CD4-positive, CD25-positive, alpha-beta regulatory T cell (primary cell): ENCODE data around the gene PCDH19. TPM values are rescaled to one million over a fixed set of nuclear protein-coding genes. Genes with fewer than 3 reads are reported as not detected.
"Not testable (repeated sequence)": the region's sequence is repeated elsewhere in the genome, so short reads cannot be mapped to it uniquely, and the experiment has no call there.

Experiments
- ATAC-seq, 2 donors: fragments of 150-1000 bp; cut with Tn5 transposase; one replicate each; pipeline ENCODE4 v1.10.0; 2021; ENCODE audit warnings: low read depth in 2 of 2, moderate number of reproducible peaks in 2 of 2, moderate library complexity in 1 of 2
- DNase-seq, 3 donors: peaks; one replicate each; pipeline versions ENCODE4 v3.0.0 to v3.0.0-alpha.2; 2012 to 2022; ENCODE audit warnings: mixed read lengths in 1 of 3
- H3K27ac ChIP-seq: one replicate; pipeline ENCODE4 v1.7.0; 2013; ENCODE audit warnings: mild to moderate bottlenecking, low read length; ENCODE audit not compliant: insufficient read depth, poor library complexity, severe bottlenecking
- H3K27me3 ChIP-seq: one replicate; pipeline ENCODE4 v1.7.0; 2013; ENCODE audit warnings: low read length; ENCODE audit not compliant: control insufficient read depth, insufficient read depth
- H3K36me3 ChIP-seq: one replicate; pipeline ENCODE4 v1.7.0; 2013; ENCODE audit warnings: mild to moderate bottlenecking, low read length, moderate library complexity; ENCODE audit not compliant: control insufficient read depth, insufficient read depth
- H3K4me1 ChIP-seq: 2 replicates; pipeline ENCODE4 v1.7.0; 2013; ENCODE audit warnings: mild to moderate bottlenecking, low read length; ENCODE audit not compliant: insufficient read depth, control insufficient read depth, poor library complexity, severe bottlenecking
- H3K4me3 ChIP-seq: one replicate; pipeline ENCODE4 v1.7.0; 2013; ENCODE audit warnings: low read depth, mild to moderate bottlenecking, low read length, moderate library complexity
- H3K9me3 ChIP-seq, 2 experiments: 1 replicate in 1 of 2; 2 replicates in 1 of 2; pipeline ENCODE4 v1.7.0; 2013; ENCODE audit warnings: low read length in 2 of 2, mild to moderate bottlenecking in 1 of 2, moderate library complexity in 1 of 2; ENCODE audit not compliant: control insufficient read depth in 2 of 2
- H3K27ac Mint-ChIP-seq, 3 donors: one replicate each; pipeline ENCODE4 v1.8.0; 2020 to 2022; ENCODE audit warnings: mild to moderate bottlenecking in 3 of 3, mixed read lengths in 3 of 3, moderate library complexity in 2 of 3
- H3K27me3 Mint-ChIP-seq: one replicate; pipeline ENCODE4 v1.8.0; 2022; ENCODE audit warnings: mild to moderate bottlenecking, mixed read lengths
- H3K36me3 Mint-ChIP-seq: one replicate; pipeline ENCODE4 v1.8.0; 2020; ENCODE audit warnings: mixed read lengths
- H3K4me1 Mint-ChIP-seq, 4 donors: one replicate each; pipeline ENCODE4 v1.8.0; 2020 to 2022; ENCODE audit warnings: mixed read lengths in 4 of 4, mild to moderate bottlenecking in 1 of 4
- H3K4me3 Mint-ChIP-seq, 4 donors: one replicate each; pipeline ENCODE4 v1.8.0; 2020 to 2022; ENCODE audit warnings: mild to moderate bottlenecking in 4 of 4, mixed read lengths in 4 of 4, moderate library complexity in 3 of 4
- H3K9me3 Mint-ChIP-seq, 7 donors: one replicate each; pipeline ENCODE4 v1.8.0; 2020 to 2022; ENCODE audit warnings: mixed read lengths in 7 of 7, mild to moderate bottlenecking in 3 of 7, moderate library complexity in 2 of 7
- polyA plus RNA-seq, 4 donors: library from polyadenylated mRNA; unstranded; fragments of 300-500 nt; fragmentation: Illumina TruSeq; gene quantifications; one replicate each; pipeline ENCODE4 v1.2.3, GENCODE V29; 2021
- total RNA-seq: library from RNA; stranded (reverse); gene quantifications from one replicate; pipeline ENCODE4 v1.2.3, GENCODE V29; 2022

The PCDH19 gene, protein sequence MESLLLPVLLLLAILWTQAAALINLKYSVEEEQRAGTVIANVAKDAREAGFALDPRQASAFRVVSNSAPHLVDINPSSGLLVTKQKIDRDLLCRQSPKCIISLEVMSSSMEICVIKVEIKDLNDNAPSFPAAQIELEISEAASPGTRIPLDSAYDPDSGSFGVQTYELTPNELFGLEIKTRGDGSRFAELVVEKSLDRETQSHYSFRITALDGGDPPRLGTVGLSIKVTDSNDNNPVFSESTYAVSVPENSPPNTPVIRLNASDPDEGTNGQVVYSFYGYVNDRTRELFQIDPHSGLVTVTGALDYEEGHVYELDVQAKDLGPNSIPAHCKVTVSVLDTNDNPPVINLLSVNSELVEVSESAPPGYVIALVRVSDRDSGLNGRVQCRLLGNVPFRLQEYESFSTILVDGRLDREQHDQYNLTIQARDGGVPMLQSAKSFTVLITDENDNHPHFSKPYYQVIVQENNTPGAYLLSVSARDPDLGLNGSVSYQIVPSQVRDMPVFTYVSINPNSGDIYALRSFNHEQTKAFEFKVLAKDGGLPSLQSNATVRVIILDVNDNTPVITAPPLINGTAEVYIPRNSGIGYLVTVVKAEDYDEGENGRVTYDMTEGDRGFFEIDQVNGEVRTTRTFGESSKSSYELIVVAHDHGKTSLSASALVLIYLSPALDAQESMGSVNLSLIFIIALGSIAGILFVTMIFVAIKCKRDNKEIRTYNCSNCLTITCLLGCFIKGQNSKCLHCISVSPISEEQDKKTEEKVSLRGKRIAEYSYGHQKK (N-terminal part only)
- total RNA-seq (not detected), polyA plus RNA-seq (not detected)

DNA sequence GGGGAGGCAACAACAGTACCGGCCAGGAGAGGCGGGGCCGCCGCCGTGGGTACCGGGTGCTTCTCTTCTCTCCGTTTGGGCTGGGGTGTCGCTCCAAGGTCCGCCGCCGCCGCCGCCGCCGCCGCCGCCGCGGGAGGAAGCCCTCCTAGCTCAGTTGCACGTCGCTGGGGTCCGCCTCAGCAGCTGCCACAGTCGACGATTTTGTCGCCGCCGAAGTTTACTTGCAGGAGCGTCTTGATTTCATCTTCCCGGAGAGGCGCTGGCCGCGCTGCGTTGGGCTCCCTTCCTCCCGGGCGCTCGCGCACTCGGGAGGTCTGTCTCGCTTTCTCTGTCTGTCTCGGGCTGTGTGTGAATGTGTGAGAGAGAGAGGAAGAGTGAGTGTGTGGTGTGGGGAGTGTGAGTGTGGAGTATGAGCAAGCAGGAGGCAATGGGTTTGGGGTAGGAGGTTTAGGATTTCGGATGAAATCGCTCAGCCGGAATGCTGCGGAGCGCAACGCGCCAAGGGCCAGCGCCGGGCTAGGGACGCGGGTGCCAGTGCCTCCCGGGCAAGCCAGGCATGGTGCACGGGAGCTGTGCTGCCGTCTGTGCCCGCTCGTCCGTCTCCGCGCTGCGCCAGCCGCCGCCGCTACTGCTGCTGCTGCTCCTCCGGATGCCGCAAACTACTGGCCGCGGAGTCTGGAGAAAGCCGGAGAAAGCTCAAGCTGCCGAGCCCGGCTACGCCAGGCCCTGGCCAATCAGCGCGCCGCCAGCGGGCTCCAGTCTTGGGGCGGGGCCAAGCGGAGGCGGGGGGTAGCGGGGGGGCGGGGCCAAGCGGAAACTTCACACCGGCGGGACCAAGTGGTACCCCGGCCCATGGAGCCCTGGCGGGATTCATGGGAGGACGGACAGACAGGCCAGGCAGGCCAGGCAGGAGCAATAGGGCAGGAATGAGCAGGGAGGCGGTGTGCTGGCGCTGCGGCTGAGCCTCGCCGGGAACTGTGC lies at the start of gene PCDH19:
Gene PCDH19, minus strand, starts transcription at position 664 of the 981 bp plus-strand sequence. CDS start 1,676 bp downstream, outside the sequence.
- Histone ChIP-seq H3K4me3 (no peak within 1 kb of the TSS), H3K27me3 (peaks cover 13% of the 10 kb centered on the region)

DNA sequence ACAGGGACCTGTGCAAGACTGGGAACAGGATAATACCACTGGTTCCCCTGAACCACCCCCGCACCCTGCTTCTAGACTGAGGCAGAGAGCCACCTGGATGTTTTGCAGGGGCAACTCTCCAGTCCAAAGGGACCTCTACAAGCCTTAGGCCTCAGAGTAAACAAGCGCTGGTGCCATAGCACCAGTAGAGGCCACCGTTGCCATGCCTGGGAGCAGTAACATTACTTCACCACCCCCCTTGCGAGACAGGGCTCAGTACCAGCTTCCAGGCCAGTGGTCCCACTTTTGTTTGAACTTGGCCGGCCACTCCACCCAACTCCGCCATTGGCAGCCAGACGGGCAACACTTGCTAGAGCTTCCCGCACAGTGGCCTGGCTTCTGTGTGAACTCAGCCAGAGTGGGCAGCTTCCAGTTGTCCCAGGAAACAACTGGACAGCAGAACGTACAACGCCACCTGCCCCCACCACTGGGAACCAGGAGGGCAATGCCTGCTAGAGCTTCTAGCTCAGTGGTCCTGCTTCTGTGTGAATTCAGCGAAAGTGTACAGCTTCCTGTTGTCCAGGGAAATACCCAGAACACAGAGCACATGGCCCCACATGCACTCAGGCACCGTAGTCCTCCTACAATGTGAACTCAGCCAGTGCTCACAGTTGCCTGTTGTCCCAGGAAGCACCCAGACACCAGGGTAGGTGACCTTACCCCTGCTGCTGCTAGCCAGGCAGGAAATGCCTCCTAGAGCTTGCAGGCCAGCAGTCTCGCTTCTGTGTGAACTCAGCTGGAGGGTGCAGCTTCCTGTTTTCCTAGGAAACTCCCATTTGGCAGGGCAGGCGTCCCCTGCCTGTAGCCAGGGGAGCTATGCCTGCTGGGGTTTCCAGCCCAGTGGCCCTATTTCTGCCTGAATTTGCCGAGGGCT lies 39.9 kb upstream of the PCDH19 start:
- Mint-ChIP-seq H3K27ac (no peak overlapping the region), H3K36me3 (no peaks in the 10 kb centered on the region), H3K27me3 (no peaks in the 10 kb centered on the region), H3K4me3 (no peak overlapping the region), H3K4me1 (no peaks in the 10 kb centered on the region), H3K9me3 (peaks cover 0 to 3% (median 0%) of the 10 kb centered on the region in 7 donors)
- no peak overlapping the region for H3K4me3 ChIP-seq
- no peaks in the 10 kb centered on the region for H3K4me1 ChIP-seq
- H3K27ac ChIP-seq, result no peak overlapping the region
- no peaks in the 10 kb centered on the region for H3K9me3 ChIP-seq
- DNase-seq, result no peak
- no peaks in the 10 kb centered on the region for H3K36me3 ChIP-seq
- H3K27me3 ChIP-seq, result no peaks in the 10 kb centered on the region
- ATAC-seq, result no peak

More for the DNA sequence above, at the start of gene PCDH19:
- Mint-ChIP-seq H3K4me3 (peak within 1 kb of the TSS in 2 of 4 donors; percentile 38 to 76), H3K27me3 (peaks cover 54% of the 10 kb centered on the region), H3K9me3 (peaks cover 0 to 2% (median 0%) of the 10 kb centered on the region in 7 donors), H3K36me3 (no peaks in the 10 kb centered on the region), H3K27ac (no peak within 1 kb of the TSS), H3K4me1 (peaks cover 0 to 10% (median 2%) of the 10 kb centered on the region in 4 donors)
- H3K9me3 ChIP-seq, result no peaks in the 10 kb centered on the region
- no peaks in the 10 kb centered on the region for H3K36me3 ChIP-seq
- DNase-seq (peak in 1 of 3 donors; percentile 24), ATAC-seq (peak in 1 of 2 donors; percentile 52)
- no peak within 1 kb of the TSS for H3K27ac ChIP-seq
- H3K4me1 ChIP-seq, result no peaks in the 10 kb centered on the region

DNA sequence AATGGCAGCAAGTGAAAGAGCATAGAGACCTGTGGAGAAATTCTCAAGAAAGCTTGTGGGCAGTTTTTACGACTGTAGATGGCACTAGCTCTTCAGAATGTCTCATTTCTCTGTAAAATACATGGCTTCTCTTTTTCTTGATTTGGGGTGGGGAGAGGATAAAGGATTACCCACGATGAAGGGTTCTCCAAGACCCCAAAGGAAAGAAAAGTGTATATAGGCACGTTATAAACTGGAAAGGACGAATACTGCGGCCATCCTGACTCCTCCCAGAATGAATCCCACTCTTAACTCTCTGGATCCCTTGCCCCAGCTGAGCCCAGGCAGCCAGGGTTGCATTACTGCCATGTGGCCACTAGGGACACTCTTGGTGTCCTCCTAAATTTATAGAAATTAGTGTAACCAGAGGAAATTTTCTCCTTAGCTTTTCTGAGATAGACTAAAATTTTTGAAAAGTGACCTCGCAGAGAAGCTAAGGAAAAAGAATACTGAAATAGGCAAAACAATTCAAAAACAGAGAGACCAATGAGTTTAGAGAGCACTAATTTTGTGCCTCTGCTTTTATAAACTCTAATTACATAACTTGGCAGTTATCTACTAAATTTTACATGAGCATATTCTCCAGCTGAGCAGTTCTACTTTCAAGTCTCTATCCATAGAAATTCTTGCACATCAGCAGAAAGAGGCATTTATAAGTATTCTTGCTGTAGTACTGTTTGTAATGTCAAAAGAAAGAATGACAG lies 37.8 kb upstream of the PCDH19 start:
- no peaks in the 10 kb centered on the region for H3K9me3 ChIP-seq
- ATAC-seq (no peak), DNase-seq (peak in 2 of 3 donors; percentile 1 to 4)
- no peak overlapping the region for H3K4me3 Mint-ChIP-seq
- no peak overlapping the region for H3K27ac ChIP-seq
- no peaks in the 10 kb centered on the region for H3K27me3 ChIP-seq
- H3K36me3 ChIP-seq, result no peaks in the 10 kb centered on the region
- no peaks in the 10 kb centered on the region for H3K27me3 Mint-ChIP-seq
- no peak overlapping the region for H3K27ac Mint-ChIP-seq
- H3K4me1 Mint-ChIP-seq, result no peaks in the 10 kb centered on the region
- H3K4me3 ChIP-seq, result no peak overlapping the region
- no peaks in the 10 kb centered on the region for H3K36me3 Mint-ChIP-seq
- H3K9me3 Mint-ChIP-seq, result peaks cover 0 to 3% (median 0%) of the 10 kb centered on the region in 7 donors
- H3K4me1 ChIP-seq, result no peaks in the 10 kb centered on the region

DNA sequence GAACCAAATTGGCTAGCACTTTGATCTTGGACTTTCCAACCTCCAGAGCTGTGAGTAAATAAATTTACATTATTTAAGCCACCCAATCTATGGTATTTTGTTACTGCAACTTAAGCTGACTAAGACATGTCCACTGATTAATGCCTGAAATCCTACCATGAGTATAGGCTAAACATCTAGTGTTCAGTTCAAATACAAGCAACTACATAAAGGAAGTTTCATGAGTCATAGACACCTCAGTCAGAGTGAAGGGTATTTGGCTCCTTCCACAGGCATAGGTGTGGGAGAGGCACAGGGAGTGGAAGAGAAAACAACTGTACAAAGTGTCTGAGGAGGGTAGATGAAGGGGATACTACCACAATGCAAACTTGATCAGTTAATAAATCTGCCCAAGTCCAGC lies 35.5 kb upstream of the PCDH19 start:
- Mint-ChIP-seq H3K4me3 (peak overlapping the region in 1 of 4 donors; percentile 1), H3K36me3 (no peaks in the 10 kb centered on the region), H3K27ac (no peak overlapping the region), H3K27me3 (no peaks in the 10 kb centered on the region), H3K4me1 (no peaks in the 10 kb centered on the region), H3K9me3 (peaks cover 0 to 3% (median 0%) of the 10 kb centered on the region in 7 donors)
- no peak overlapping the region for H3K4me3 ChIP-seq
- H3K27me3 ChIP-seq, result no peaks in the 10 kb centered on the region
- no peak for DNase-seq
- H3K4me1 ChIP-seq, result no peaks in the 10 kb centered on the region
- H3K36me3 ChIP-seq, result no peaks in the 10 kb centered on the region
- no peak overlapping the region for H3K27ac ChIP-seq
- no peak for ATAC-seq
- no peaks in the 10 kb centered on the region for H3K9me3 ChIP-seq

DNA sequence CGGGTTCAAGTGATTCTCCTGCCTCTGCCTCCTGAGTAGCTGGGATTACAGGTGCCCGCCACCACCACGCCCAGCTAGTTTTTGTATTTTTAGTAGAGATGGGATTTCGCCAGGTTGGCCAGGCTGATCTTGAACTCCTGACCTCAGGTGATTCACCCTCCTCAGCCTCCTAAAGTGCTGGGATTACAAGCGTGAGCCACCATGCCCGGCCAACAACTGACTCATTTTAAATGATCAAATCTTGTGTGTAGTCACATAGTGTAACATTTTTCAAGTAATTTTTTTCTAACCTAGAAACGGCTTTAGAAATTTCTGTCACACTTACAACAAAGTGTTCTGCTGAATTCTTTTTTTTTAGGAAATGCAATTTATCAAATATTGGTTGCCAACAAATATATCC lies 31.2 kb upstream of the PCDH19 start:
- H3K27ac Mint-ChIP-seq, H3K4me1 Mint-ChIP-seq, H3K4me1 ChIP-seq, DNase-seq, H3K4me3 Mint-ChIP-seq, H3K9me3 ChIP-seq, H3K4me3 ChIP-seq, H3K36me3 Mint-ChIP-seq, ATAC-seq, H3K27me3 ChIP-seq, H3K36me3 ChIP-seq, H3K27ac ChIP-seq, H3K27me3 Mint-ChIP-seq, H3K9me3 Mint-ChIP-seq: not testable (repeated sequence)

DNA sequence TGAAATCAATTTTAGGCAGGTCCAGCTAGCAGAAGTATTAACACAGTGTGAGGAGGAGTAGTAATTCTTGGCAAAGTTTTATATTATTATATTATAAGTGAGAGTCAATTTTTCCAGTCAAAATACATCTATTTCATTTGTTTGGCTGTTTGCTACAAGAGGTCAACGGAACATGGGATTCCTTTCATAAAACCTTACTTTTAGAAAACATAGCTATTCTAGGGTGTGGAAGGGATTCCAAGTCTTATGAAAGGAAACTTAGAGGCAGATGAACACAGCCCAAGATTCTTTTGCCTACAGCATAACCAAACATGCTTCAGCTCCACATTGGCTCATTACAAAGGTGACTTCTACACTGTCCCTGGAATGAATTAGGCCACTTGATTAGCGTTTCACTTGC lies 29.9 kb upstream of the PCDH19 start:
- Mint-ChIP-seq H3K4me1 (no peaks in the 10 kb centered on the region), H3K27ac (no peak overlapping the region), H3K4me3 (no peak overlapping the region), H3K9me3 (no peaks in the 10 kb centered on the region), H3K36me3 (no peaks in the 10 kb centered on the region), H3K27me3 (no peaks in the 10 kb centered on the region)
- DNase-seq, result no peak
- no peak for ATAC-seq
- Histone ChIP-seq H3K36me3 (no peaks in the 10 kb centered on the region), H3K4me1 (no peaks in the 10 kb centered on the region), H3K27me3 (no peaks in the 10 kb centered on the region), H3K9me3 (no peaks in the 10 kb centered on the region), H3K27ac (no peak overlapping the region), H3K4me3 (no peak overlapping the region)
